ENCODE results near the gene TMEM259.
A peak's percentile ranks its signal among the peaks of the same experiment; 100 is the strongest.

Gene TMEM259

GRCh38 chr19:991174-991931 lies 29.6 kb downstream of the TMEM259 start:
- TF ChIP-seq CTCF (IDR thresholded peaks at IDR 0.05; ENCODE audit: low read depth, low read length, missing control alignments) = no peak
- no peak for DNase-seq (ENCODE audit: low read depth)
- in situ Hi-C loops (cut with HindIII; ENCODE audit: low sequenced_read_pairs) = no loop called here
- H3K4me3 ChIP-seq (ENCODE audit: low read depth, low read length) = no peak overlapping the region

GRCh38 chr19:990746-991145 lies 30.2 kb downstream of the TMEM259 start:
- no peak overlapping the region for H3K4me3 ChIP-seq (ENCODE audit: low read depth, low read length)
- no peak for DNase-seq (ENCODE audit: low read depth)
- TF ChIP-seq CTCF (IDR thresholded peaks at IDR 0.05; ENCODE audit: low read depth, low read length, missing control alignments) = no peak
- in situ Hi-C loops (cut with HindIII; ENCODE audit: low sequenced_read_pairs) = no loop called here

- no peak overlapping the region for H3K4me3 ChIP-seq (ENCODE audit: low read depth, low read length)
- in situ Hi-C loops (cut with HindIII; ENCODE audit: low sequenced_read_pairs) = no loop called here
- TF ChIP-seq CTCF (IDR thresholded peaks at IDR 0.05; ENCODE audit: low read depth, low read length, missing control alignments) = no peak
- DNase-seq (ENCODE audit: low read depth) = no peak
Observed at GRCh38 chr19:990119-990571, 30.8 kb downstream of the TMEM259 start.

- TF ChIP-seq CTCF (IDR thresholded peaks at IDR 0.05; ENCODE audit: low read depth, low read length, missing control alignments) = peak; percentile 37
- H3K4me3 ChIP-seq (ENCODE audit: low read depth, low read length) = no peak overlapping the region
- no peak for DNase-seq (ENCODE audit: low read depth)
- in situ Hi-C loops (cut with HindIII; ENCODE audit: low sequenced_read_pairs) = no loop called here
Observed at GRCh38 chr19:989381-990081, 31.4 kb downstream of the TMEM259 start.

- in situ Hi-C loops (cut with HindIII; ENCODE audit: low sequenced_read_pairs) = no loop called here
- no peak for DNase-seq (ENCODE audit: low read depth)
- no peak for TF ChIP-seq CTCF (IDR thresholded peaks at IDR 0.05; ENCODE audit: low read depth, low read length, missing control alignments)
- no peak overlapping the region for H3K4me3 ChIP-seq (ENCODE audit: low read depth, low read length)
Observed at GRCh38 chr19:988510-988909, 32.4 kb downstream of the TMEM259 start.

GRCh38 chr19:988081-988480 lies 32.8 kb downstream of the TMEM259 start:
- in situ Hi-C loops (cut with HindIII; ENCODE audit: low sequenced_read_pairs) = no loop called here
- TF ChIP-seq CTCF (IDR thresholded peaks at IDR 0.05; ENCODE audit: low read depth, low read length, missing control alignments) = no peak
- no peak for DNase-seq (ENCODE audit: low read depth)
- H3K4me3 ChIP-seq (ENCODE audit: low read depth, low read length) = no peak overlapping the region
